Measurements from ENCODE around the gene KCNA2. TPM values are rescaled to one million over a fixed set of nuclear protein-coding genes. Genes with fewer than 3 reads are reported as not detected.

KCNA2 gene
- total and polyA plus RNA-seq, 2 of the 13 experiments (the other 11 are each of a cell fraction or from before 2014, with no cell fraction given), result not detected

DNA sequence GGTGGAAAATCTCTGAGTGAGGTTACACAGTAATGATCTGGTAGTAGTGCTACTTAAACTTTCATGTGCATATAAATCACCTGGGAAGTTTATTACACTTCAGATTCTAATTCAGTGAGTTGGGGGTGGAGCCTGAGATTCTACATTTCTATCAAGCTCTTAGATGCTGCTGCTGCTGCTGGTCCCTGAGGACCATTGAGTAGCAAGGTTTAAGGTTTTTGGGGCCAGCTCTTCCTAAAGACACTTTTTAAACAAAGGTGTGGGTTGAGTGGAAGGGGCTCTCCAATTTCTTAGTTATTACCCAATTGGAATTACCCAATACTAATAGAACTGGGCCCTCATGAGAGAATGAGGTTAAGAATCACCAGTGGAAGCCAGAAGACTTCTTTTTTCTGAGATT, 39.1 kb upstream of the KCNA2 start:
- Histone ChIP-seq H3K27ac (ENCODE audit: extremely low read length, insufficient read depth, low read length) (no peak overlapping the region), H3K4me2 (ENCODE audit: low read depth, low read length) (no peak overlapping the region), H3K36me3 (replicated peaks in 1 of 2; ENCODE audit: control insufficient read depth in 1 of 2, insufficient read depth in 2 of 2, low read length in 2 of 2) (no peaks in the 10 kb centered on the region), H3K9ac (ENCODE audit: insufficient read depth, low read depth, low read length) (no peak overlapping the region), H2AFZ (ENCODE audit: low read length) (no peak overlapping the region), H3K4me1 (ENCODE audit: insufficient read depth, low read length) (no peaks in the 10 kb centered on the region), H4K20me1 (ENCODE audit: insufficient read depth, low read length) (no peaks in the 10 kb centered on the region), H3K79me2 (ENCODE audit: insufficient read depth, low read length) (no peaks in the 10 kb centered on the region), H3K9me3 (ENCODE audit: low read length) (no peaks in the 10 kb centered on the region), H3K4me3 (replicated peaks in 1 of 3; ENCODE audit: insufficient read depth in 1 of 3, low read depth in 2 of 3, low read length in 3 of 3) (no peak overlapping the region), H3K27me3 (ENCODE audit: control insufficient read depth in 1 of 2, insufficient read depth in 2 of 2, low read length in 2 of 2) (0 out of 5 replicates have a peak, but pooled peaks cover 0 to 4% of the 10 kb centered on the region in 2 experiments)
- ATAC-seq (no peak), DNase-seq (ENCODE audit: low spot score) (no peak), FAIRE-seq (no peak)
- no TSS peak for BruUV-seq (replicated peaks)
- intact Hi-C loops (cut with micrococcal nuclease; ENCODE audit: unreplicated experiment) (no loop called here), in situ Hi-C loops (cut with HindIII; ENCODE audit: extremely low pct_ligation_motif_present, low pct_unique_long_range_greater_than_20kb) (no loop called here)
- ChIA-PET POLR2A (no interaction called here), CTCF (ENCODE audit: low intra/inter-chr PET ratio, low total read pairs) (no interaction called here)
- TF ChIP-seq CBX2 (IDR thresholded peaks at IDR 0.05; ENCODE audit: low read depth, low read length) (no peak), CBX2 (CRISPR knock-in tag; IDR thresholded peaks at IDR 0.05; ENCODE audit: low read depth) (no peak), ZNF317 (CRISPR knock-in tag; IDR thresholded peaks at IDR 0.05) (no peak), PCBP1 (IDR thresholded peaks at IDR 0.05; ENCODE audit: borderline replicate concordance, low read depth, low read length) (no peak), RFX5 (IDR thresholded peaks at IDR 0.05; ENCODE audit: low read depth, low read length) (no peak), IKZF4 (CRISPR knock-in tag; IDR thresholded peaks at IDR 0.05; ENCODE audit: borderline replicate concordance, low read depth, not compliant biosample characterization) (no peak), HNF4G (IDR thresholded peaks at IDR 0.05; ENCODE audit: borderline replicate concordance, low read depth, low read length) (no peak), HNF4G (CRISPR knock-in tag; IDR thresholded peaks at IDR 0.05; ENCODE audit: borderline replicate concordance, low read depth) (no peak), CBX1 (IDR thresholded peaks at IDR 0.05; ENCODE audit: low read depth) (no peak), ZNF547 (CRISPR knock-in tag; IDR thresholded peaks at IDR 0.05) (no peak), ZNF138 (CRISPR knock-in tag; IDR thresholded peaks at IDR 0.05; ENCODE audit: low read depth) (no peak)
- TF ChIP-seq, protein P1, sequence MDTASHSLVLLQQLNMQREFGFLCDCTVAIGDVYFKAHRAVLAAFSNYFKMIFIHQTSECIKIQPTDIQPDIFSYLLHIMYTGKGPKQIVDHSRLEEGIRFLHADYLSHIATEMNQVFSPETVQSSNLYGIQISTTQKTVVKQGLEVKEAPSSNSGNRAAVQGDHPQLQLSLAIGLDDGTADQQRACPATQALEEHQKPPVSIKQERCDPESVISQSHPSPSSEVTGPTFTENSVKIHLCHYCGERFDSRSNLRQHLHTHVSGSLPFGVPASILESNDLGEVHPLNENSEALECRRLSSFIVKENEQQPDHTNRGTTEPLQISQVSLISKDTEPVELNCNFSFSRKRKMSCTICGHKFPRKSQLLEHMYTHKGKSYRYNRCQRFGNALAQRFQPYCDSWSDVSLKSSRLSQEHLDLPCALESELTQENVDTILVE (CRISPR knock-in tag; IDR thresholded peaks at IDR 0.05), result no peak
- TF ChIP-seq, protein P2, sequence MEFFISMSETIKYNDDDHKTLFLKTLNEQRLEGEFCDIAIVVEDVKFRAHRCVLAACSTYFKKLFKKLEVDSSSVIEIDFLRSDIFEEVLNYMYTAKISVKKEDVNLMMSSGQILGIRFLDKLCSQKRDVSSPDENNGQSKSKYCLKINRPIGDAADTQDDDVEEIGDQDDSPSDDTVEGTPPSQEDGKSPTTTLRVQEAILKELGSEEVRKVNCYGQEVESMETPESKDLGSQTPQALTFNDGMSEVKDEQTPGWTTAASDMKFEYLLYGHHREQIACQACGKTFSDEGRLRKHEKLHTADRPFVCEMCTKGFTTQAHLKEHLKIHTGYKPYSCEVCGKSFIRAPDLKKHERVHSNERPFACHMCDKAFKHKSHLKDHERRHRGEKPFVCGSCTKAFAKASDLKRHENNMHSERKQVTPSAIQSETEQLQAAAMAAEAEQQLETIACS (CRISPR knock-in tag; IDR thresholded peaks at IDR 0.05), result no peak
- TF ChIP-seq, protein P3, sequence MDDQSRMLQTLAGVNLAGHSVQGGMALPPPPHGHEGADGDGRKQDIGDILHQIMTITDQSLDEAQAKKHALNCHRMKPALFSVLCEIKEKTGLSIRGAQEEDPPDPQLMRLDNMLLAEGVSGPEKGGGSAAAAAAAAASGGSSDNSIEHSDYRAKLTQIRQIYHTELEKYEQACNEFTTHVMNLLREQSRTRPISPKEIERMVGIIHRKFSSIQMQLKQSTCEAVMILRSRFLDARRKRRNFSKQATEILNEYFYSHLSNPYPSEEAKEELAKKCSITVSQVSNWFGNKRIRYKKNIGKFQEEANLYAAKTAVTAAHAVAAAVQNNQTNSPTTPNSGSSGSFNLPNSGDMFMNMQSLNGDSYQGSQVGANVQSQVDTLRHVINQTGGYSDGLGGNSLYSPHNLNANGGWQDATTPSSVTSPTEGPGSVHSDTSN (CRISPR knock-in tag; IDR thresholded peaks at IDR 0.05; ENCODE audit: borderline replicate concordance), result no peak
- TF ChIP-seq, protein P4, sequence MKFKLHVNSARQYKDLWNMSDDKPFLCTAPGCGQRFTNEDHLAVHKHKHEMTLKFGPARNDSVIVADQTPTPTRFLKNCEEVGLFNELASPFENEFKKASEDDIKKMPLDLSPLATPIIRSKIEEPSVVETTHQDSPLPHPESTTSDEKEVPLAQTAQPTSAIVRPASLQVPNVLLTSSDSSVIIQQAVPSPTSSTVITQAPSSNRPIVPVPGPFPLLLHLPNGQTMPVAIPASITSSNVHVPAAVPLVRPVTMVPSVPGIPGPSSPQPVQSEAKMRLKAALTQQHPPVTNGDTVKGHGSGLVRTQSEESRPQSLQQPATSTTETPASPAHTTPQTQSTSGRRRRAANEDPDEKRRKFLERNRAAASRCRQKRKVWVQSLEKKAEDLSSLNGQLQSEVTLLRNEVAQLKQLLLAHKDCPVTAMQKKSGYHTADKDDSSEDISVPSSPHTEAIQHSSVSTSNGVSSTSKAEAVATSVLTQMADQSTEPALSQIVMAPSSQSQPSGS (CRISPR knock-in tag; IDR thresholded peaks at IDR 0.05), result no peak
- TF ChIP-seq, protein P5, sequence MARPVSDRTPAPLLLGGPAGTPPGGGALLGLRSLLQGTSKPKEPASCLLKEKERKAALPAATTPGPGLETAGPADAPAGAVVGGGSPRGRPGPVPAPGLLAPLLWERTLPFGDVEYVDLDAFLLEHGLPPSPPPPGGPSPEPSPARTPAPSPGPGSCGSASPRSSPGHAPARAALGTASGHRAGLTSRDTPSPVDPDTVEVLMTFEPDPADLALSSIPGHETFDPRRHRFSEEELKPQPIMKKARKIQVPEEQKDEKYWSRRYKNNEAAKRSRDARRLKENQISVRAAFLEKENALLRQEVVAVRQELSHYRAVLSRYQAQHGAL (CRISPR knock-in tag; IDR thresholded peaks at IDR 0.05; ENCODE audit: not compliant biosample characterization), result no peak
